ENCODE data around the gene ELAVL1. TPM values are rescaled to one million over a fixed set of nuclear protein-coding genes. Genes with fewer than 3 reads are reported as not detected.

ELAVL1 gene
- total RNA-seq, 1 experiment from 2014 or later: 42.3 TPM

DNA sequence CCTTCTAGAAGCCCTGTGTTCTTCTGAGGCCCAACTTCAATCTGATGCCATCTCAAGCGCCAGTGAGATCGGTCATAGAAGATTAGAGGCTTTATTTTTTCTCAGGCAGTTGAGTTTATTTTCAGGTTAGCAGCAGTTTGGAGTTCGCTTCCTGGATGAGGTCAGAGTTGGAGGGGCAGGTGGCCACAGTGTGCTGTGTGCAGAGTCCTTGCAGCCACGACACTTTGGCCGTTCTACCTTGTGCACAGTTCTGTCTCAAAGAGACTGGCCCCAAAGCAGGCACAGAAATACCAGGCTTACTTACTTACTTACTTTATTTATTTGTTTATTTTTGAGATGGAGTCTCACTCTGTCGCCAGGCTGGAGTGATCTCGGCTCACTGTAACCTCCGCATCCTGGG, 15.9 kb upstream of the ELAVL1 start:
- DNase-seq (ENCODE audit: low spot score): no peak

DNA sequence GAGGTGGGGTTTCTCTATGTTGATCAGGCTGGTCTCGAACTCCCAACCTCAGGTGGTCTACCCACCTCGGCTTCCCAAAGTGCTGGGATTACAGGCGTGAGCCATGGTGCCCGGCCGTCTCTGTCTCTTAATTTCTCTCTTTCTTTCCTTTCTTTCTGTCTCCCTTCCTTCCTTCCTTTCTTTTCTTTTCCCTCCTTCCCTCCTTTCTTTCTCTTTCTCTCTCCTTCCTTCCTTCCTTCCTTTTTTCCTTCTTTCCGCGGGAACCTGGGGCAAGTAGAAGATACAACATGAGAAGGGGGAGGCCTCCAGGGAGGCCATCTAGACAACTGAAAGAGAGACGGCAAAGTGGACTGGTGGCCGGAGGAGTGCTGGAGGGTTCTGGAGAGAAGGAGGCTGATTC, 15.2 kb upstream of the ELAVL1 start:
- DNase-seq (ENCODE audit: low spot score): no peak

DNA sequence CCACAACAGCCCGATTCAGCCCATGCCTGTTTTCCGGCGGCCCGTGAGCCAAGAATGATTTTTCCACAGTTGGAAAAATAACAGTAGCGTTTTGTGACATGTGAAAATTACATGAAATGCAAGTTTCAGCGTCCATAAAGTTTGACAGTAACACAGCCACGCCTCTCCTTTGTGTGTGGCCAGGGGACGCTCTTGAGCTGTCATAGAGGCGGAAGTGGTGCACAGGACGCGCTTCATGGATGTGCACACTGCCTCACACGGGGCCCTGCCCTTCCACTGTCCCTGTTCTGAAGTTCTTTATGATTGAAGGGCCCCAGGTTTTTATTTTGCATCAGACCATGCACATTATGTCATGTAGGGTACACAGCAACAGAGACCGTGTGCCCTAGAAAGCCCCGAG, 12.4 kb upstream of the ELAVL1 start:
- peak; percentile 44 for DNase-seq (ENCODE audit: low spot score)

DNA sequence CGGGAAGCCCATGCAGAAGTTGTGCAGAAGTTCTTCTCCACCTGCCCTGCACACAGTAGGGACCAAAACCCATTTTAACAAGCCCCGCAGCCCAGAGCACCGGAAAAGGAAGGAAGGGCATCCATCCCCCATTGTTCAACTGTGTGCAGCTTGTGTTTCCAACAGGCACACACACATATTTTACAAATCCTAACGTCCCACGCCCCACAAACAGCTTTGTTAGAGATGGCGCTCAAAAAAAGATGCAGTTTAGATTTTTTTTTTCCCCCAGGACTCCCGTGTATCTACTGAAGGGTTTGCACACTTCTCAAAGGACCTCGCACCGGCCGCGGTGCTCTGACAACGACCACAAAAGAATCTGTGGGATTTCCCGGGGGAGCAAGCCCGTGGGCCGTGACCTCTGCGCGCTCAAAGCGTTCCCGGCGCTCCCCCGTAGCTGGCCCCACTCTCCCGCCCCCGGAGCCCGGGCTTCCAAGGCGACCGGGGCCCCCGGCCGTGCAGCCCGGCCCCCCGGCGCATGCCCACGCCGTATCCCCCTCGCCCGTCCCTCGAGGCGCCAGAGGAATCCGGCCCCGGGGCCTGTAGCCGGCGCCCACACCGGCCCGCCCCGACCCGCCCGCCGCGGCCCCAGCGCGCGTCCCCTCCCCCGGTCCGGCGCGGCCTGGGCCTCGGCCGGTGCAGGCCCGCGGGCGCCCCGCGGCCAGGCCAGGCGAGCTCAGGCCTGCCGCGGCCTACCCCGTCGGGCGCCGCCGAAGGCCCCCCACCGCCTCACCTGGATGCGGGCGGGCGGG, 523 bp downstream of the ELAVL1 start:
- peak; percentile 7 for DNase-seq (ENCODE audit: low spot score)

DNA sequence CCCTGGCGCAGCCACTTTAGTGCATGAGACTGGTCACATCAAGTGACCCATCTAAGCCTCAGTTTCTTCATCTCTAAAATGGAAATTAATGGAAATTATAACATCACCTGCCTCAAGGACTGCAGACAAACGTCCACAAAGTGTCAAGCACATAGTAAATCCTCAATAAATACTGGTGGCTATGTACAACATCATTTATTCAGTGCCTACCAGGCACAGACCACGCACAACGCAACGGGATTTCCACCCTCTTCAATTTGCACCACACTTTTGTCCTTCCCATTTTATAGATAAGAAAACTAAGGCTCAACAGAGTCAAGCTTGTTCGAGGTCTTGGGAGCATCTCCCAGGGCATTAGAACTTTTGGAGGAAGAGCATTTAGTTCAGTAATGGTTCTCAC, 1.4 kb downstream of the ELAVL1 start:
- DNase-seq (ENCODE audit: low spot score): no peak

DNA sequence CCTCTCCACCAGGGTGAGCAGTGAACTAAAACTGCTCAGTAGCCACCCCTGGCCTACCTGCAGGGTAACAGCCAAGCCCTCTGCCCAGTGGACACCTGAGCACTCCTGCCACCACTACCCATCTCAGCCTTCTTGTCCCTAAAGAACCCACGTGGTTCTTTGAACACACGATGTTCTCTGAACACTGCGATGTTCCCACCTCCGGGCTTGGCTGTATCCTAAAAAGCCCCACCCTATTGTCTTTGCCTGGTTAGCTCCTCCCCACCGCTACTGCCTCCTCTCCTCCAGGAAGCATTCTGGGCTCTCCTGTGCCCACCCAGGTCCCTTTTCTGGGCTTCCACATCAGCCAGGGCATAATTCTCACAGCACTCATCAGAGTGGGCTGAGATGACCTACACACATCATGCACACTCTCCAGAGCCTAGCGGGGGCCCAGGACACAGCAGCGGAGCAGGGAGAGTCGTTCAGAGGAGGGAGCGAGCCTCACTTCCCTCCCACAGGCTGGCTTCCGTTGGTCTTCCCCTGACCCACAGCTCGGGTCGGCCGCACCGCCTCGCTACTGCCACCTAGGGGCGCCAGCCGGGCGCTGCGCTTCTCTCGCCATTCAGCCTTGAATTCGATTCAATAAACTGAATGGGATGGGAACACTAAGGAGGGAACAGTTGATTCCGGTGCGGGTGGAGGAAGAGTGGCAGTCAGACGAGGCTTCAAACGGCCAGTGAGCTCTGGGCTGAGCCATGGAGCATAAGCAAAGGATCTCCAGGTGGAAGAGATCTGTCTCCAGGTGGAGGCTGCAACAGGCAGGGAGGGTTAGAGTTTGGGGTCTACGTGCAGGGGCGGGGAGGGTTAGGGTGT, 3.2 kb downstream of the ELAVL1 start:
- peak; percentile 85 for DNase-seq (ENCODE audit: low spot score)

DNA sequence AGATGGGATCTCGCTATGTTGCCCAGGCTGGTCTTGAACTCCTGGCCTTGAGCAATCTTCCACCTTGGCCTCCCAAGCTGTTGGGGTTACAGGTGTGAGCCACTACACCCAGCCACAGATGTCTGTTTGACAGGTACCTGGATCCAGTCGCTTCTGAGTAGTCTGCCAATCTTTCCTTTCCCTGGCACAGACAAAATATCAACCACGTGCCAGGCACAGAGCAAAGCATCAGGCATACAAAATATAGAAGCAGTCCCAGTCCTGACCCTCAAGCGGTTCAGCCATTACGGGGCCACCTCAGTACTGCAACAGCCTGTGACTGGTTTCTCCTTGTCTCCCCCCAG, 3.8 kb downstream of the ELAVL1 start:
- no peak for DNase-seq (ENCODE audit: low spot score)

DNA sequence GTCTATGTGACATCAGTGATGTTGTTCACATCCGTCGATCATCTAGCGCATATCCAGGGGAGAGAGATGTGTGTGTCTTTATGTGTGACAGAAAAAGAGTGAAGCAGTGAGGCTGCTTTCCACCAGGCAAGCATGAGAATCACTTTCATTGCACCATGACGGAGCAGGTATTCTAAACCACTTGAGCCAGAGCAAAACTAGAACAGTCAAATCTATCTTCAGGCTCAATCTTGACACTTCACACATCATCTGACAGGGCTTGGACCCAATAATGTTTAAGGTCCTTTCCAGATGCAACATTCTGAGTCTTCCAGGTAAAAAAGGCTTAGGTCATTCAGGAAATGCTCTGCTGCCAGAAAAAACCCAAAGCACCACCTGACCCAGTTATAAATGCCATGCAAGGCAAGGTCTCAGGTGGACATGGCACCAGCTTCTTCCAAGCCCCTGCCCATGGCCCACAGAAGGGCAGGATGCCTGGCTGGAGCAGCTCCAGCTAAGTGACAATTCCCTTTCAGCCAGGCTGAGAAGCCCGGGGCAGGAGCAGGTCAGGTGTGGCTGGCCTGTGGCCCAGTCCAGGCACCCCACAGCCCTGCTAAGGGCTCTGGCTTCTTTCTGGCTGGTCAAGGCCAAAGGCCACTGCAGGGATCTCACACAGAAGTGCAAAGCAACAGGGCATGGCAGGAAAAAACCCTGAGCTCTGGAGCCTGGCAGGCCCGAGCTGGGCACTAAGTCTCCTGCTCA, 5.0 kb downstream of the ELAVL1 start:
- no peak for DNase-seq (ENCODE audit: low spot score)

DNA sequence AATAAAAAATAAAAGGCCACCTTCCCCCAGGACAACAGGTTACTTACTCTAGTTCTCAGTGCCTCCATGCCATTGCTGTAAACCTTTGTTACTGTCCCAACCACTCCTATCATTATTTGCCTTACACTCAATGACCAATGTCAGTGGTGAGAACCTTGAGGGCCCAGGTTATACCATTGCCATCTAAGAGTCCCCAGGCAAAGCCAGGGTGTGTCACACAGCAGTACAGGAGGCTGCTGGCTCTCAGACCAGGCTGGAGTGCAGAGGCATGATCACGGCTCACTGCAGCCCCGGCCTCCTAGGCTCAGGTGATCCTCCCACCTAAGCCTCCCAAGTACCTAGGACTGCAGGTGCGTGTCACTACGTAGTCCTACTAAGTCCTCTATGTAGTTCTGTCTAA, 6.1 kb downstream of the ELAVL1 start:
- no peak for DNase-seq (ENCODE audit: low spot score)

DNA sequence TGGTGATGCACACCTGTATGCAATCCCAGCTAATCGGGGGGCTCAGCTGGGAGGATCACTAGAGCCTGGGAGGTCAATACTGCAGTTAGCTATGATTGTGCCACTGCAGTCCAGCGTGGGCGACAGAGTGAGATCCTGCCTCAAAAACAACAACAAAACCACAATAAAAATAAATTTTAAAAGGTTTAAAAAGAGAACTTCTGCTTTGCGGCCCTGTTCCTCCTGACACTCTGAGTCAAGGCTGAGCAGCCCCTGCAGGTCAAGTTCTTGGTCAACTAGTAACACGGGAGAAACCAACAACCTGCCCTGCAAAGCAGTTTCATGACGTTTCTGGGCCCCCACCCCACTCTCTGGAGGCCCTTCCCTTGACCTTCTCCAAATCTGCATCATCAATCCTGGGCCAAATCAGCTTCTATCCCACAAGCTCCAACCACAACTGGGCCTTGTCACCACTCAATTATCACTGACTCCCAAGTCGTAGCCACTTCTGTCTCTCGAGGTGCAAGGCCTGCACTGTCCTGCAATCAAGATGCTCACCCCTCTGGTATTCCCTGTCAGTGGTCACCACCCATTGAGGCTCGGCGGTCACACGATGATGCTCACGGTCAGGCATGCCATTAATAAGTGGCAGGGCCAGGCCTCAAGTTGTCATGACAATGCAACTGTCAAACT, 7.5 kb downstream of the ELAVL1 start:
- DNase-seq (ENCODE audit: low spot score): no peak

DNA sequence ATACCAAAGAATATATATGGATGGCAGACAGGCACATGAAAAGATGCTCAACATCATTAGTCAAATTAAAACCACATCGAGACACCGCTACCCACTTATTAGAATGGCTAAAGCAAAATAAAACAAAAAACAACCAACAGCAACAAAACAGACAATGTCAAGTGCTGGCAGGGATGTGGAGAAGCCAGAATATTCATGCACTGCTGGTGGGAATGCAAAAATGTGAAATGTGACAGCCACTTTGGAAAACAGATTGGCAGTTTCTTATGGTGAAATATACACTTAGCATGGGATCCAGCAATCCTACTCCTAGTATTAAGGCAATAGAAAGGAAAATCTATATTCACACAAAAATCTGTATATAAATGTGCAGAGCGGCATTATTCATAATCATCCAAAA, 8.6 kb downstream of the ELAVL1 start:
- no peak for DNase-seq (ENCODE audit: low spot score)

DNA sequence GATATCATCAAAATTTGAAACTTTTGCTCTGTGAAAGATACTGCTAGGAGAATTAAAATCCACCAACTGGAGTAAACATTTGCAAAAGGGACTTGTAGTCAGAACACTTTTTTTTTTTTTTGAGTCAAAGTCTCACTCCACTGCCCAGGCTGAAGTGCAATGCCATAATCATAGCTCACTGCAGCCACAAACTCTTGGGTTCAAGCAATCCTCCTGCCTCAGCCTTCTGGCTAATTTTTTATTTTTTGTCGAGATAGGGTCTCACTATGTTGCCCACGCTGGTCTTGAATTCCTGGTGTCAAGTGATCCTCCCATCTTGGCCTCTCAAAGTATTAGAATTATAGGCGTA, 9.7 kb downstream of the ELAVL1 start:
- DNase-seq (ENCODE audit: low spot score): no peak

DNA sequence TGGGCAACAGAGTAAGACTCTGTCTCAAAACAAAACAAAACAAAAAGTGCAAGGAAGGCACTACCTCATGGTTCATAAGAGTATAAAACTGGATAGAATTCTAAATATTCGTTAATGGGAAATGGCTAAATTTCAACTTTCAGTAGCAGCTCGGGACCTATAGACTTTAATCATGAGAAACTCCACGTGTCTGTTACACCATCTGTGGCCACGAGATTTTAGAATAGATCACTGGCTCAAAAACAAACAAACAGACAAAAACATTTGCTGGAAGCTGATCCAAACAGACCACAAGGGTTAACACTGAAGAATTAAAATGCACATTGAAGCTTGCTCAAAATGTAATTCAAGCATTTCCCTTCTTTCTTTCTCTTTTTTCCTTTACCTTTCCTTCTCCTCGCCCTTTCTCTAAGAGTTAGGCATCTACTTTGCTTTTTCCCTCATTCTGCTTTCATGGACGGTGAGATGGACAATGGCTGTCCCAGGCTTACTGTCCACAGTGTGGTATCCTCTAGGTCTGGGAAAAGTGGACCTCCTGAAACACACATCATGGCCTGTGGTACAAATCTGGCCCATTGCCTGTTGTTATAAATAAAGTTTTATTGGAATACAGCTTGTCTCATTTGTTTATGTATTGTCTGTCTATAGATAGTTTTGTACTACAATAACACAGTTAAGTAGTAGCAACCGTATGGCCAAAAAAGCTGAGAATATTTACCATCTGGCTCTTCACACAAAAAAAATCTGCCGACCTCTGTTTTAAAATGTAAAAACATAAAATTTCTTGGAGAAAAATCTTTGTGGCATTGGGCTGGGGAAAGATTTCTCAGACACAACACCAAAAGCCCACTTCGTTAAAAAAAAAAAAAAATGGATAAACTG, 10.3 kb downstream of the ELAVL1 start:
- DNase-seq (ENCODE audit: low spot score): no peak

DNA sequence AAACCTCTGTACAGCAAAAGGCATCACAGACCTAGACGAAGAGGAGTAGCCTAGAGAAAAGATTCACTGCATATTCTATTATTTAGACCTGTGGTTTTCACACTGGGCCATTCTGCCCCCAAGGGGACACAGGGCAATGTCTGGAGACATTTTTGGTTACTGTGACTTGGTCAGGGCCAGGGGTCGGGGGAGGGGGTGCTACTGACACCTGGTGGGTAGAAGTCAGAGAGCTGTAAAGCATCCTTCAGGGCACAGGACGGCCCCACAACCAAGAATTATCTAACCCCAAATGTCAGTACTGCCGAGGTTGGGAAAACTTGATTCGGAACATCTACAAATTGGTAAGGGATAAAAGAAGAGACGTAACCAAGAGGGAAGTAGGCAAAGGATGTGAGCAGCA, 11.3 kb downstream of the ELAVL1 start:
- no peak for DNase-seq (ENCODE audit: low spot score)

DNA sequence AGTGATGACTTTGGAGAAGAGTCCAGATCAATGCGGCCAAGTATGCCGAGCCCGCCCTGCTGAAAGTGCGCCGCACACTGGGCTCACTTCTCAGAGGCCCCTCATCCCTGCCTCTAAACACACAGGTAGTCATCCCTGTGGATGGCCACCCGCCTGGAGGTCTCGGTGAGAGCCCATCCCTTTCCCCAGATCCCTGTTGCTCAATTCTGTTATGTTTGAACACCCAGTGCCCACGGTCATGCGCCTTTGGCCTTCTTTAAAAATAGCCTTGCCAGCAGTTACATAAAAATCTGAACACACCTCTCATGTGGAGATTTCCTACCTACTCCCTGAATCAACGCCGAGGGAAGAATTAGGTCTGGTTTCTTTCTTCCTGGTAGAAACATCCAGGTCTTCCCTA, 11.9 kb downstream of the ELAVL1 start:
- DNase-seq (ENCODE audit: low spot score): no peak

DNA sequence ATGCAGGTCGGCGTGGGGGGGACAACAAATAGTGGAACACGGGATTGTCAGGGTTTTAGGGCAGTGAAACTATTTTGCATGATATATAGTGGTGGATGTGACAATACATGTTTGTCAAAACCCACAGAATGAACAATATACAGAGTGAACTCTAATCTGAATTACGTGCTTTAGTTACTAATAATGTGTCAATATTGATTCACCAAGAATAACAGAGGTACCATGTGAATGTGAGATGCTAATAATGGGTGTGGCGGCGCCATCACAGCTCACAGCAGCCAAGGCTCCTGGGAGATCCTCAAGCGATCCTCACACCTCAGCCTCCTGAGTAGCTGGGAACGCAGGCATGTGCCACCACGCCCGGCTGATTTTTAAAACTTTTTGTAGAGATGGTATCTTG, 12.9 kb downstream of the ELAVL1 start:
- DNase-seq (ENCODE audit: low spot score): no peak

DNA sequence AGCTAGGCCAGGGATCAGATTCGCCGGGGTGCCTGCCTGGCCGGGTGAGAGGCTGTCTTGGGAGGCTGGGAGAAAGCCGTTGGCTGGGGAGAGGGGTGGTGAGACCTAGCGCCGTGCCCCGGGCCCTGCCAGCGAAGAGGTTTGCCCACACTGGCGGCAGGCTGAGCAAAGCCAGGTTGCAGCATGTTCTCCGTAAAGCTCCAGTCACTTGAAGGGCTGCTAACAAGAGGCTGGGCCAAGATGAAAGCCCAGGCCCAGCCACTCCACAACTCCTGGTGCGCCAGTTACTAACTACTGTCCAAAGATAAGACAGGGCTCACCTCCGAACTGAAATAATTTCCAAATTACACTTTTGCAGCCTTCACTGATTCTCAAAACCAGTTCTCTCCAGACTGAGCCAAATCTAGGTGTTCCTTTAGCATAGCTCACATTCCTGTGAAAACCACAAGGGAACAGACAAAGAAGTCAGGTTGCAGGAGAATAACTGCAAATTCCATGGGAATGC, 16.3 kb downstream of the ELAVL1 start:
- no peak for DNase-seq (ENCODE audit: low spot score)

DNA sequence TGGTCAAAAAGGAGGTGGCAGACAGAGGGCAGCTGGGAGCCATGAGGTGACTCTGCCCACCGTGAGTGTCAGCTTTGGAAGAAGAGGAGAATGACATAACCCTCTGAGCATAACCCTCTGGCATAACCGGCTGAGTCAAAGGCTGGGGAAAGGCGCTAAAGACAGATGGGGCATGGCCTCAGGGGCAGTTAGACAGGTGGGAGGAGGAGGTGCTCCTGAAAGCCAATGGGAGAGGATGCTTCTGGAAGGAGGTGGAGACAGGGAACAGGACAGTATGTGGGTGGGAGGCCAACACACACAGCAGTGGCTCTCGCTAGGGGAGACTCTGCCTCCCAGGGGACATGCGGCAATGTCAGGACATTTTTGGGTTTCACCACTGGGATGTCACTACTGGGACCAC, 17.1 kb downstream of the ELAVL1 start:
- DNase-seq (ENCODE audit: low spot score): no peak

DNA sequence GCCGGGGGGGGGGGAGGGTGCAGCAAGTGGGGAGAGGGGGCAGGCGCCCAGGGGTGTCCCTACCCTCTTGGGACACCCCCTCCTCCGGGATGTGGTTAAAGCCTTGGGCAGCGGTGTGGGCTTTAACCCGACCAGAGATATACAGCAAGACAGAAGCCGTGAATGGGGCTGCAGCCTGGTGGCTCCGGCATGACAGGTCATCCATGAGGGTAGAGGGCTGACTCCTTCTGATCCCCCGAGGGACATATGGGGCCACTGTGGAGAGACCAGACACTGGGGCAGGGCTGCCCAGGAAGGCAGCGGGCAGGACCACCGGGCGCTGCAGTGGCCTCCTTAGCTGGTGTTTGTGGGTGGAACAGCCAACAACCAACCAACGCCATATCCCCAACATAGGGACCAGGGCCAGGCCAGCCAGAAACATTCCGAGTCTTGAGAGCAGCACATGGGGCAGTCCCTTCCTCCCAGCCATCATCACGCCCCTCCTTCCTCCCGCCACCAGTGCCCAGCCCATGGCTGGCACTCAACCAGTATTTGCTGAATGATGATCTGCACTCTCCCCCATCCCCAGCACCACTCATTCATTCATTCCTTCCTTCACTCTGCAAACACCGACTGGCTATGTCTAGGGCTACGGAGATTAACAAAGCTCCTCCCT, 18.2 kb downstream of the ELAVL1 start:
- DNase-seq (ENCODE audit: low spot score): no peak
